GM12873 (cell line): ENCODE data around the gene ING3.

Source experiments
- TF ChIP-seq, protein P1 (sequence below): IDR thresholded peaks from 2 replicates; pipeline ENCODE4 v1.5.1; 2012; ENCODE audit warnings: low read depth, mild to moderate bottlenecking, moderate library complexity, low read length, control low read depth; ENCODE audit not compliant: insufficient read depth; ENCODE audit errors: missing control alignments

The ING3 gene

DNA sequence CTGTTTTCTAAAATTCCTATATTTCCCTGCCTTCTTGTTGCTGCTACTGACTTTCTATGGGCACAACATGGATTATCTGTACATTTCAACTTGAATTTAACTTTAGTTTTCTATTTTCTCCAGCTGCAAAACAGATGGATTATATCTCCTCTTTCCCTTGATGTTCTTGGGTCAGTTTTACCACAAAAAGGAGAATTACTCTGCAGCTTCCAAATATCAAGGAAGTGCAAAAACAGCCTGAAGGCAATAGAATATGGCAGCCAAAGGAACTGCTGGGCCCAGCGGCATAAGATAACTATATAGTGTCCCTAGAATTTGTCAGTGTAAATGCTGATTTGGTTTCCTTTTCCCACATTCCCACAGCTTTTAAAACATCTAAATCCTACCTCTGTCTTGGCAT is 67.0 kb downstream of the ING3 start:
- TF ChIP-seq, protein P1, sequence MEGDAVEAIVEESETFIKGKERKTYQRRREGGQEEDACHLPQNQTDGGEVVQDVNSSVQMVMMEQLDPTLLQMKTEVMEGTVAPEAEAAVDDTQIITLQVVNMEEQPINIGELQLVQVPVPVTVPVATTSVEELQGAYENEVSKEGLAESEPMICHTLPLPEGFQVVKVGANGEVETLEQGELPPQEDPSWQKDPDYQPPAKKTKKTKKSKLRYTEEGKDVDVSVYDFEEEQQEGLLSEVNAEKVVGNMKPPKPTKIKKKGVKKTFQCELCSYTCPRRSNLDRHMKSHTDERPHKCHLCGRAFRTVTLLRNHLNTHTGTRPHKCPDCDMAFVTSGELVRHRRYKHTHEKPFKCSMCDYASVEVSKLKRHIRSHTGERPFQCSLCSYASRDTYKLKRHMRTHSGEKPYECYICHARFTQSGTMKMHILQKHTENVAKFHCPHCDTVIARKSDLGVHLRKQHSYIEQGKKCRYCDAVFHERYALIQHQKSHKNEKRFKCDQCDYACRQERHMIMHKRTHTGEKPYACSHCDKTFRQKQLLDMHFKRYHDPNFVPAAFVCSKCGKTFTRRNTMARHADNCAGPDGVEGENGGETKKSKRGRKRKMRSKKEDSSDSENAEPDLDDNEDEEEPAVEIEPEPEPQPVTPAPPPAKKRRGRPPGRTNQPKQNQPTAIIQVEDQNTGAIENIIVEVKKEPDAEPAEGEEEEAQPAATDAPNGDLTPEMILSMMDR: no peak

DNA sequence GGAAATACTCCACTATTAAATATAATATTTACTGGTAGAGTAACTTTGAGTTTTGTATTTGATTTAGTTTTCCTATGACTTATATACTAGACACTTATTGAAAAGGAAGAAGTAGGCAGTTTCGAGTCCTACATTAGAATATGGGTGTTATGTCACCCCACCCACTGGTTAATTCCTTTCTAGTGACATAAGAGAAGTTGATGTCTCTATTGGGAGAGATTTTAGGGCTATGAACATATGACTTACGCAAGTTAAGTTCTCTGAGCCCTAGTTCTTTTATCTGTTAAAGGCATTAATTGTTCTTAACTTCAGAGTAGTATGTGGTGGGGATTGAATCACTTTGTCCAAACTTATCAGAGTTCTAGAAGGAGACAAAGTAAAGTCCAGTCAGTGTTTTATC is 68.4 kb downstream of the ING3 start:
- TF ChIP-seq, protein P1: no peak

DNA sequence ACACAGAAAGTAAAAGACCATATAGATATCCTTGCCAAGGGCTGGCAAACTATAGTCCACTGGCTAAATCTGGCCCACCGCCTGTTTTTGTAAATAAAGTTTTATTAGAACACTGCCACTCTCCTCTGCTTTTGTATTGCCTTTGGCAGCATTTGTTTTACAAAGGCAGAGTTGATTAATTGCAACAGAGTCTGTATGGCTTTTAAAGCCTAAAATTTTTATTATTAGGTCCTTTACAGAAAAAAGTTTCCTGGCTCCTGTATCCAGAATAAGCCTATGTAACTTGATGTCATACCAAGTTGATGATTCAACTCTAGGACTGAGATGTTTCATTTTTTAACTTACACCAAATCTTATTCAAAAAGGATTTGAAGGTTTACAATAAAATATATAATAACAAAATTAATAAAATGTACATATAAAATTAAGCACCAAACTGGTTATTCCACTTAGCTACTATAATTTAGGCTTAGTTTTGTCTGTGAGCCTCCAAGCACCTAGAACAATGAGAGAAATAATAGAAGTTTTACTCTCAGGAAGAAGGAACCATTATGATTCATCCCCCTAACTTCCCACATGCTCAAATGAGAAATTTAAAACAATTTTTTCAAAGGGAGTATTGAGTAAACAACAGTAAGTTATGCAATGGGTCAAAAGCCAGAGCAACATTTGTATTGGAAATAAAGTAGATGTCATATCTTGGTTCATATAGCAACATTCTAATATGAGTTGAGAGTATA is 69.8 kb downstream of the ING3 start:
- TF ChIP-seq, protein P1: no peak

DNA sequence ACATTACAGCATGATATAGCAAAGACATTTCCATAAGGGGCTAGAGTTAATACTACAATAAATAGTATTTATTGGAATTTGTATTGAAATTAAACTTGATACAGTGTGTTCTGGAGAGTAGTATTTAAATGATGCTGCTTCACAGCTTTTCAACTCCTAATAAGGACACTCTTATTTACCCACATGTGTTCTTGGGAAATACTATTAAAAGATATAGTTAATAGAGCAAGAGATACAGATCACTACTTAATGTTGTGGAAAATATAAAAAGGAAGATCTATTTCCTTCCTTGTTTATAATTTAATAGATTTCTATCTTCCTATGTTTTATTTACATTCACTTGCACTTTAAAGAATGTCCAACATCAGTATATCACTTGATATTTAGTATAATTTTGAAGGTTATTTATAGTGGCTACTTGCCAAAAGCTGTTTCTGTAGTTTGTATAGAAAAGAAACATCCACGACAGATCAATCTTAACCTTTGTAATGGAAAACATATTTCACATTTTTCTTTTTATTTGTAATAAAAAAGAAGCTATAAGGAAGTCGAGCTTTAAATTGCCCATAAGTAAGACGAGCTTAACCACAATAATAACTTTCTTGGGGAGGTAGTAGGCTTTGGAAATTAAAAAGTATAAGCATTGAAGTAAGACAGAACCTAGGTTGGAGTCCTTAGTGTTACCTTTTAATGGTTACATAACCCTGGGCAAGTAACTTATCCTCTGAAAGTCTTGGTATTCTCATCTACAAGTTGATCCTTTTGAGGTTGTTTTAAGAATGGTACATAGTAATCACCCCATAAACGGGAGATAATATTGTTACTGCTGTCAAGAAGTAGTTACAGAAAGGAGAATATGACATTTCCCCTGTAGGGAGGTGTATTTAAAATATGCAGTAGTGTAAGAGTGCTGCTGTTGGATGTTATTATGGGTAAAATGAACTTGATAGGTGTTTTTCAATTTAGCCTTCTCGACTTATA is 70.7 kb downstream of the ING3 start:
- TF ChIP-seq, protein P1: no peak

DNA sequence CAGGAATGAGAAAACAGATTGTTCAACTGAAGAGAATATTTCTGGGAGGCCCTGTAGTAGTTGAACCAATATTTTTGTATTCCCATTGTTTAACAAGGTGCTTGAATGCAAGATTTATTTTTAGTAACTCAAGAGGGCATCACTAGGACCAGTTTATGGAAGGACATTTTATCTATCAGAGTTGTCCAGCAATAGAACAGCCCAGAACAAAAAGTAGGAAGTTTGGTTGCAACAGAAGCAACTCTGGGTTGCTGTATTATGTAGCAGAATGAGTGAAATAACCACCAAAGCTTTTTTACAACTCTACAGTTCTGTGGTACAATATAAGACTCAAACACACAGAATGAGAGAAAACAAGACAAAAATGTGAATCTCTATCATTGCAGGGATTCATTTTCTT is 72.6 kb downstream of the ING3 start:
- TF ChIP-seq, protein P1: no peak

DNA sequence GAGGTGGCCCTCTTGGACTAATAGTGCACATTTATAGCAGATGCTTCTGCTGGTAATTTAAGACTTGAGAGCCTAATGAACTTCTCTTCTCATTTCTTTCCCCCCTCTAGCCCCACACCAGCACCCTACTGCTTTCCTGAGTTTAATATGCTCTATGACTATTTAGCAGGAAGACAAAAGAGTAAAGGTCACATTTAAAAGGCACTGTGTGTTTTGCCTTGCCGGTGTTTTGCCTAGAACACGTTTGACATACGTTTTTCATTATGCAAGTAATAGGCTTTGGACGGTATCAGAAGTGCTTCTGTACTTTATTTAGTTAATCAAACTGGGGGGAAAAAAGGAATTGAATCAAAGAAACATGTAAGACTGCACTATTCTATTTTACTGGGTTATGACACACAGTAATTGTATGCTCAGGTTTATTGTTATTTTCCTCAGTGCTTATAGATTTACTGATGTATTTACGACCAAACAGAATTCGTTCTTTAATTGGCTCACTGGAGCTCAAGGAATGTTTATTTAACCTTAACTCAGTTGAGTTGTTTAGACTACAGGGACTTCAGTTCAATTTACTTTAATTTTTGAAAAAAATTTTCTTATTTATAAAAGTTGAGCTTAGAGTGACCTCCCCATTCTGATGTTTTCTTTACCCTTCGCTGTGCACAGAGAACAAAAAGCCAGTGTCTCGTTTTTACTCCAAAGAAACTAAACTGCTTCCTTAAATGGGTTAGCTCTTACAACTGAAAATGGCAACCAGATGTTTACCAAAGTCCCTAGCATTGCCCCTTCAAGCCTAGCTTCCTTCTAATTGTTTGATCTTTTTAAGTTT is 73.3 kb downstream of the ING3 start:
- TF ChIP-seq, protein P1: no peak

DNA sequence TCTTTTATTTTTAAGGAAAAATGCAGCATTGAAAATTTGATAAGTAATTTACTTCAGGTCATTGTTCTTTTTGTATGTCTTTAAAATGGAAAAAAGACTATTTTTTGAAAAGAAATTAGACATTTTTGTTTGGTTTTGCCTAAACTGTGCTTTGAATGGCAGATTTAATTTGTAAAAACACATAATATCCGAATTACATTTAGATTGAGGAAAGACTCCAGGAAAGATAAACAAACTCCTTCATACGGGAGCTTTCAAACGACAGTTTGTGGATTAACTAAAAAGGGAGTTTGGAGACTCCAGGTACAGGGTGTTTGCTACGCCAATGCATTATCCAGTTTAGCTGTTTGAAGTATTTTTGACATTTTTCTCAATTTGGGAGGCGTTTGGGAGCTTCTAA is 74.0 kb downstream of the ING3 start:
- TF ChIP-seq, protein P1: no peak
